Left renal cortex interstitium (tissue), 4 donors: Measurements from ENCODE around the gene CYRIA. TPM values are rescaled to one million over a fixed set of nuclear protein-coding genes. Genes with fewer than 3 reads are reported as not detected.

Source experiments
- DNase-seq, 4 donors: peaks; one replicate each; pipeline ENCODE4 v3.0.0-alpha.2; 2013; ENCODE audit warnings: low read depth in 4 of 4, low spot score in 2 of 4, missing footprints in 1 of 4
- polyA plus RNA-seq, 4 donors: library from polyadenylated mRNA; unstranded; fragments of 120-200 nt; gene quantifications; one replicate each; pipeline ENCODE4 v1.2.1, GENCODE V29; 2013; ENCODE audit not compliant: insufficient read length in 4 of 4

CYRIA gene
- polyA plus RNA-seq, 4 donors: 2.6 to 3.4 (median 3.3) TPM

DNA sequence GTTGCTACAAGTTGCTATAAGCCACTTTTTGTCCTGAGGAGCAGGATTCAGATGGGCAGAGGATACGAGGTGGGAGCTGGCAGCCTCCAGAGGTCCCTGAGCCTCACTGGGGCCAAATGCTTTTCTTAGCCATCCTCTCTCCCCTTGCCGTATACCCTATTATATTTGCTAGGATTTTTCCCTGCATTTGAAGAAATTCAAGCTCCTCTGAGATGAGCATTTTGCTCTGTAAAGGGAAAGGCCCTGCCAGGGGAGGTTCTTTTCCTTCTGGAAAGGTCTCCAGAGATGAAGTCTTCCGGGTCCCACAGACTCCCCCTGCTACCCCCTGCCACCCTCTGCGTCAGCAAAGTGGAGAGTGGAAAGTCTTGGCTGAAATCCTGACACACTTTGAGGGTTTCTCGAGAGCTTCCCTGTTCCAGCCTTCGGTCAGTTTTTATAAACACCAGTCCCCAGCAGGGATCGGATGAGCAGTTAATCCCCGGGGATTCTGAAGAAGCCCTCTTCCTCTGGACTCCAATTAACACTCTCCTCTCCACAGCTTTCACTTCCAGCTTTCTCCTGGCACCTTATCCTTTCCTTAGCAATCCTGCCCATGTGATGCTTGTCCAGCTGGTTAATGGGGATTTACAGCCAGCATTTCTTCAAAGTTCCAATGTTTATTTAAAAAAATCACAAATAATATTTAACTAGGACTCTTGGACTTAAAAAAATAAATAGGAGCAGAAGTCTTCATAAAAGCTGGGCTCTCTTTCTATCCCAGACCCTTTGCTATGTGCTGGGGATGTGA is 13.1 kb downstream of the CYRIA start:
- no peak for DNase-seq

DNA sequence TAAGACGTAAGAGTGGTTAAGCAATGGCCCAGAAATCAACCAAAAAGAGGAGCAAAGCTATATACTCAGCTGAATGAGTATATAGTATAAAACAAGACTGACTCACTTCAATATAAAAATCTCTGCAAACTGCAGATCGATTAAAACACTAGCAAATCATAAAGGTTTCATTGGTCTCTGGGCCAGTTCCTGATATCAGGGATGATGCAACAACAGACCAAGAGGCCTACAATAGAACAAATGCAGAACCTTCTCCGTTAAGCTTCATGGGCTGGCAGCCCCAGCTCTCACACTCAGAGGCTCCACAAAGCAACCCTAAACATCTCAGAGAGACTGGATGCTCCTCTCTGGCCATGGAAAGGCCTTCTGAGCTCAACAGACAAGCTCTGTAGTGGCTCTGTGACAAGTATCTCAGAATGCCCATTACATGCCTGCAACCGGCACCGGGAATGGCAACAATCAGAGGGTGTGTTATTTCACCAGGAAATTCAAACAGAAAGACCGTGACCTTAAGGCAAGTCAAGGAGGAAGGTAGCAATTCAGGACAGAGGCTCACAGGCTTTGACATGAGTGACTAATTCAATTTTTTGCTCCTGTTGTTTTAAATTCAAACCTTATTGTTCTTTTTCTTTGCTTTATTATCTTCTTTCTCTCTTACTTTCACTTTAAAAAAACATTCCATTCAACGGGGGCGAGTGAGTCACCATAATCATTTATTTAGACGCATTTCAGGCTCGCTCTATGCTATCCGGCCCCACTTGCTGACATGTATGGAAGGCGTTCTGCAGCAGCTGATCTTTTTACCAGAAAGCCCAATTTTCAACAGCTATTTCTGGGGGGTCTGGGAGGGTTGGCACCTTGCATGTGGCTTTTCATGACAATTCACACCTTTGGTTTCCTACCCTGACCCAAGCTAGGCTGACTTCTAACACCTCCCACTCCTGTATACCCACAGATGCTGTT is 15.1 kb downstream of the CYRIA start:
- no peak for DNase-seq

- no peak for DNase-seq
These were observed 16.0 kb downstream of the CYRIA start for GRCh38 chr2:16649353-16650286.

DNA sequence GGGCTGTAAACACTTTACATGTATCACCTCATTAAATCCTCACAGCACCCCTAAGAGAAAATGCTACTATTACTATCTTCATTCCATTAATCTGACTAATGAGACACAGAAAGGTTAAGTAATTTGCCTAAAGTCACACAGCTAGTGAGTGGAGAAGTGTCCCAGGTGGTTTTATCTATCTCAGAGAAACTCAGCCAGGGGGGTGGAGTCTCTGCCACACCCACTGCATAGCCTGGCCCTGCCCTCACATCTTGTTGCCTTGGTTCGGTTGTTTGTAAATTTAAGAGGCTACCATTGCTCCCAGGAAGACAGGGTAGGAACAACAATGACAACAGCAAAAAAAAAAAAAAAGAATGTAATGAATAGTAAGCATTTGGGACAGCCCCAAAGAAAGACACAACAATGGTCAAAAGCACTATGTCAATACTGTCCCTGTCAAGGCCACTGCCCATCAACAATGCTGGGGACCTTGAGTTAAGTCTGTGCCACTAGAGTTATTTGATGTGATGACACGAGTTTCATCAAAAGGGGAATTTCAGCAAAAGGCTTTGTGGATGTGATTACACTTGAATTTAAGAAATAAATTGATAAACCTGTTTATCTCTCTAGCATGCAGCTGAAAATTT is 17.5 kb downstream of the CYRIA start:
- DNase-seq: no peak

DNA sequence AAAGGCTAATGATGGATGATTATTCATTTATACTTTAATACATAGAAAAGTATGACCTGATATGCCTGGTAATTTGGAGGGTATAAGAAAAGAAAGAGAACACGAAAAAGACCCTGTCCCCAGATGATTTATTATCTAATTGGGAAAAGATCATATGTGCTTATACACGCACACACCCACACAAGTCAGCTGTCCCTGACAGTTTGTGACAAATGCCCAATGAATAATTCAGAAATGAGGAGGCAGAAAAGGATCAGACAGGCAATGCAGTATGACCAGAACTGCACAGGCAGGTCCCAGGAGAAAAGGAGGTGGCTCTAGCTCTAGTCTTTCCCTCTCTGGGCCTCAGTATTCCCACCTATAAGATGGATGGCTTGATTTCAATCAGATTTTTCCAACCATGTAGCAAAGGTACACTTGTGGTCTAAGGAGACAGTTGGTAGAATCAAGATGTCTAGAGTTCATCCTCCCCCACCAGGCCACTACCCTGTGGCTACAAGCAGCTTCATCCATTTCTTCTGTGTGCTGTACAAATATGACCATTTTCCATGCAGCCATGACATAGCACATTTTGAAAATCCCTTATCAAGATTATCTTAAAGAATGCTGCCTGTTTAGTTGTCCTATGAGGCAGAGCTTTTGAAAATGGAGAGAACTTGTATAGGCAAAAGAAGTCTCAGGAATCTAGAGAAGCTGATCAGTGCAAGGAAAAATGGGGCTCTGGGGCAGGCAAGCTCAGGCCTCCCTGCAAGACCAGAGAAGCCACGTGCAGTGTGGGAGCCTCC is 19.7 kb downstream of the CYRIA start:
- no peak for DNase-seq

DNA sequence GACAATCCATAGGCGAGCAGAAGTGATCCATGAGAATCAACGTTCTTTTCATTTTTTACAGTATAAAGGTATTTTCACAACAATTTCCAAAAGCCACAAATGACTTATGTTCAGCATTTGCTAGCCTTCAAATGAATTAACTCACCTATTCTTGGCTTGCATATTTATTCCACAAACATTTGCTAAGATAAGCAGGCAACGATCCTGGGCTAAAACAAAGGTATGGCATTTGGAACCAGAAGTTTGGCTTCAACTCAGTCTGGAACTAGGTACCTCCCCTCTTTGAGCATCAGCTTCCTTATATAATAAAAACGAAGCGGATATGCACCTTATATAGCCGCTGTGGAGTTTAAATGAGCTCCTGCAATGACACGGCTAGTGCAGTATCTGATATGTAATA is 20.5 kb downstream of the CYRIA start:
- no peak for DNase-seq

- no peak for DNase-seq
These were observed 21.3 kb downstream of the CYRIA start for GRCh38 chr2:16644221-16644925.

- no peak for DNase-seq
These were observed 22.5 kb downstream of the CYRIA start for GRCh38 chr2:16643099-16643498.

DNA sequence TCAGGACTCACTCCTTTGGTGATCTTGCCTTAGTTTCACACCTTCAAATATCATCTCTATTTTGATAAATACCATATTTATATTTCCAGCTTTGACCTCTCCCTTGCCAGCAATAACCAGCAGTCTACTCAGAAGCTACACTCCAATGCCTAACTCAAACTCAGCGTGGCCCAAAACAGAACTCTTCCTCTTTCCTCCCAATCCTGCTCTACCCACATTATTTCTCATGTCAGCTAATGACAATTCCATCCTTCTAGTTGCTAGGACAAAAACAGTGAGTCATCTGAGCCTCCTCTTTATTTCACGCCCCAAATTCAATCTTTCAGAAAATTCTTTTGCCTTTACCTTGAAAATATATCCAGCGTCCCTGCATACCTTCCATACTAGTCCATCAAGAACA is 23.5 kb downstream of the CYRIA start:
- DNase-seq: no peak

GRCh38 chr2:16641509-16641908 is 24.1 kb downstream of the CYRIA start:
- DNase-seq: no peak

GRCh38 chr2:16640867-16641266 is 24.8 kb downstream of the CYRIA start:
- DNase-seq: no peak

DNA sequence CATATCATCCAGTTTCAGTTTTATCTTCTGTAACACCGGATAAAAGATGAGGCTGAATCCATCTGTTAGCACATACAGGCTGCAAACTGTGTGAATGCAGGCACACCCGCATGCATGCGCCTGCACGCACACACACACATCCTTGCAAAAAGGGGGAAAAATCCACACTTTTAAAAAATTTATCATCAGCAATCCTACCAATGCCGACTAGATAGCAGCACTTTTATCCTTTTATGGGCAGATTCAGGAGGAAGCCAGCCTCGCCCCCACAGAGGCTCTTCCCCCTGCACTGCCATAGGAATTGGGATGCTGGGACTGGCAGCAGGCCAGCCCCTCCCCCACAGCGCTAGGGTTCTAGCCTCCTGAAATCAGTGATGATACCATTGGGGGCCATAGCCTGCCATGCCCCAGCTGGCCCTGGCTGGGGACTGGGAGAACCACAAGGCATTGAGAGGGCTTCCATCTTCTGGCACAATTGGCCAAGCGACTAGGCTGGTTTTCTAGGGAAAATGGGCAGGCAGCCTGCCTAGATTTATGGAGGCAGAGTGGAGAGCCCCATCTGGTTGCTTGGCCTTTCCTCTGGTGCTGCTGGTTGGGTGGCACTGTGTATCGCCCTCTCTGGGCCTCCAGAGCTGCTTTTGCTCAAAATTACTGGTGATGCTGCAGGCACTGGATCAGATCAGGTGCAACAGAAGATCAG is 25.5 kb downstream of the CYRIA start:
- DNase-seq: no peak

DNA sequence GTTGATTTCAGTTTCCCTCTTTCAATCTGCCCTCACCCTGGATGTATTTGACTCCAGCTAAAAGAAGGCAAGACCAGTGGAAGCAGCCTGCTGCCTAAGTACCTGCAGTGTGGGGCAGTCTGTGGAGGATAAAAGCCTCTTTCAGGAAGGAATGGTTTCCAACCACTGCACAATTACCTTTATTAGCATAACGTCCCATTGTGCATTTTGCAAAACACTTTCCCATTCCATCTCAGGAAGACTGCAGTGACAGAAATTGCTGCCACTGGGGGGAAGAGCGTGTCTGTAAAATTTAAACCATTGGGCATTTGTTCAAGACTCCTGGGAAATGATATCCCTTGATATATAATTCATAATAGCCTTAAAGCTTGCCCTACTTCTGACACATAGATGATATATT is 26.2 kb downstream of the CYRIA start:
- no peak for DNase-seq

DNA sequence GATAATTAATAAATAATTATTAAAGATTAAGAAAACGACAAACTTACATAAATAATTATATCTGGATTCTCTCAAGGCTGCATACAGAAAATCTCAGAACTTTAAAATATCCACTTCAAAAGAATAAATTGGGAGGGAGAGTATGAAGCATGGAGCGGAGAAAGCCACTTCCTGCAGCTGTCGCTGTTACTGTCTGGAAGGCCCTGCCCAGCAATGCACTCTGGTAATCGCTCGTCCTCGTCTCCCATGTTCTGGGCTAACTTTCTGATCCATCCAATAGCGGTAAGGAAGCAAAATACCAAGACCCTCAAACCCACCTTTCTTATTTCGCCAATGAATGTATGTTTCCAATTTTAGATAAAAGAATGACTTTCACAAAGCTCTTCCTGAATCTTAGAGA is 26.7 kb downstream of the CYRIA start:
- no peak for DNase-seq

GRCh38 chr2:16637304-16637703 is 28.3 kb downstream of the CYRIA start:
- no peak for DNase-seq

- no peak for DNase-seq
These were observed 29.6 kb downstream of the CYRIA start for GRCh38 chr2:16635791-16636699.
